ENCODE measurements around the gene TPRN.
"Not testable (repeated sequence)": the region's sequence is repeated elsewhere in the genome, so short reads cannot be mapped to it uniquely, and the experiment has no call there.

TPRN gene

DNA sequence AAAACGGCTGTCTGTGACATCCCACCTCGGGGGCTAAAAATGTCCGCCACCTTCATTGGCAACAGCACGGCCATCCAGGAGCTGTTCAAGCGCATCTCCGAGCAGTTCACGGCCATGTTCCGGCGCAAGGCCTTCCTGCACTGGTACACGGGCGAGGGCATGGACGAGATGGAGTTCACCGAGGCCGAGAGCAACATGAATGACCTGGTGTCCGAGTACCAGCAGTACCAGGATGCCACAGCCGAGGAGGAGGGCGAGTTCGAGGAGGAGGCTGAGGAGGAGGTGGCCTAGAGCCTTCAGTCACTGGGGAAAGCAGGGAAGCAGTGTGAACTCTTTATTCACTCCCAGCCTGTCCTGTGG, 42.7 kb upstream of the TPRN start:
- not testable (repeated sequence) for H3K4me2 ChIP-seq (ENCODE audit: low read length); H2AK5ac ChIP-seq (ENCODE audit: low read length); H3K18ac ChIP-seq (ENCODE audit: low read length); H3K27ac ChIP-seq (ENCODE audit: low read depth, low read length); H2BK5ac ChIP-seq (ENCODE audit: low read depth, low read length, poor library complexity); H3K14ac ChIP-seq (ENCODE audit: low read length); H2BK120ac ChIP-seq (ENCODE audit: insufficient read depth, low read length, poor library complexity); H4K12ac ChIP-seq (ENCODE audit: low read depth, low read length); H2BK12ac ChIP-seq (ENCODE audit: low read length); H3K4ac ChIP-seq (ENCODE audit: low read depth, low read length); H4K91ac ChIP-seq (ENCODE audit: low read depth, low read length); H3K23ac ChIP-seq (ENCODE audit: low read length); H3K4me3 ChIP-seq (ENCODE audit: low read depth, low read length); H3K9me3 ChIP-seq (ENCODE audit: insufficient read depth, low read depth, low read length); H4K8ac ChIP-seq (ENCODE audit: low read depth, low read length); H3K27me3 ChIP-seq (ENCODE audit: insufficient read depth, low read length); H3K79me1 ChIP-seq (ENCODE audit: low read length); H3K9ac ChIP-seq (ENCODE audit: low read length); H2AFZ ChIP-seq (ENCODE audit: insufficient read depth, low read length, poor library complexity)
- peaks cover 22 to 24% of the 10 kb centered on the region in 2 experiments for H3K36me3 ChIP-seq (ENCODE audit: control insufficient read depth in 1 of 2, insufficient read depth in 2 of 2, low read length in 2 of 2)
- H3K4me1 ChIP-seq (ENCODE audit: control insufficient read depth in 1 of 2, insufficient read depth in 2 of 2, low read length in 2 of 2), result peaks cover 12 to 19% of the 10 kb centered on the region in 2 experiments
- peaks cover 14% of the 10 kb centered on the region for H3K79me2 ChIP-seq (ENCODE audit: control insufficient read depth, insufficient read depth, low read length, poor library complexity)
- peak in 1 of 2 donors; percentile 48 for DNase-seq
- WGBS (ENCODE audit: extremely low coverage, insufficient coverage, insufficient read length), result no CpG with 5 or more reads among the region's 18 CpGs

DNA sequence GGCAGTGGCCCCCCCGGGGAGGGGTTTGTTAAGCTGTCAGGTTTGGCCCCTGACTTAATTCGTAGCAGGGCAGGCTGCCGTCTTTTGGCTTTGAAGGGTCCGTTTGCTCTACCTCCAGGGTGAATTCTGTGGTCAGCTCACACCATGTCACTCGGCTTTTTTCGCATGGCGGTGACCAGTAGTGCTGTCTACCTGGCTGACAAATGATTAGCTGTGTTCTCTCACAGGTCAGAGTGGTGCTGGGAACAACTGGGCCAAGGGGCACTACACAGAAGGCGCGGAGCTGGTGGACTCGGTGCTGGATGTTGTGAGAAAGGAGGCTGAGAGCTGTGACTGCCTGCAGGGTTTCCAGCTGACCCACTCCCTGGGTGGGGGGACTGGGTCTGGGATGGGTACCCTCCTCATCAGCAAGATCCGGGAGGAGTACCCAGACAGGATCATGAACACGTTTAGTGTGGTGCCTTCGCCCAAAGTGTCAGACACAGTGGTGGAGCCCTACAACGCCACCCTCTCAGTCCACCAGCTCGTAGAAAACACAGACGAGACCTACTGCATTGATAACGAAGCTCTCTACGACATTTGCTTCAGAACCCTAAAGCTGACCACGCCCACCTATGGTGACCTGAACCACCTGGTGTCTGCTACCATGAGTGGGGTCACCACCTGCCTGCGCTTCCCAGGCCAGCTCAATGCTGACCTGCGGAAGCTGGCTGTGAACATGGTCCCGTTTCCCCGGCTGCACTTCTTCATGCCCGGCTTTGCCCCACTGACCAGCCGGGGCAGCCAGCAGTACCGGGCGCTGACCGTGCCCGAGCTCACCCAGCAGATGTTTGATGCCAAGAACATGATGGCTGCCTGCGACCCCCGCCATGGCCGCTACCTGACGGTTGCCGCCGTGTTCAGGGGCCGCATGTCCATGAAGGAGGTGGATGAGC, 42.0 kb upstream of the TPRN start:
- Histone ChIP-seq H3K27me3 (ENCODE audit: insufficient read depth, low read length) (no peaks in the 10 kb centered on the region), H3K23ac (ENCODE audit: low read length) (no peak overlapping the region), H3K9me3 (ENCODE audit: insufficient read depth, low read depth, low read length) (peaks cover 3% of the 10 kb centered on the region), H2AFZ (ENCODE audit: insufficient read depth, low read length, poor library complexity) (no peak overlapping the region), H3K4me2 (ENCODE audit: low read length) (peak overlapping the region; percentile 85), H3K36me3 (ENCODE audit: control insufficient read depth in 1 of 2, insufficient read depth in 2 of 2, low read length in 2 of 2) (peaks cover 22 to 24% of the 10 kb centered on the region in 2 experiments), H3K4me3 (ENCODE audit: low read depth, low read length) (peak overlapping the region; percentile 95), H4K91ac (ENCODE audit: low read depth, low read length) (no peak overlapping the region), H3K79me2 (ENCODE audit: control insufficient read depth, insufficient read depth, low read length, poor library complexity) (peaks cover 14% of the 10 kb centered on the region), H3K4ac (ENCODE audit: low read depth, low read length) (peak overlapping the region; percentile 94), H3K27ac (ENCODE audit: low read depth, low read length) (no peak overlapping the region), H3K9ac (ENCODE audit: low read length) (peak overlapping the region; percentile 86), H2BK5ac (ENCODE audit: low read depth, low read length, poor library complexity) (no peak overlapping the region), H4K8ac (ENCODE audit: low read depth, low read length) (no peak overlapping the region), H2BK12ac (ENCODE audit: low read length) (no peak overlapping the region), H3K4me1 (ENCODE audit: control insufficient read depth in 1 of 2, insufficient read depth in 2 of 2, low read length in 2 of 2) (peaks cover 12 to 19% of the 10 kb centered on the region in 2 experiments), H4K12ac (ENCODE audit: low read depth, low read length) (no peak overlapping the region), H3K14ac (ENCODE audit: low read length) (peak overlapping the region; percentile 61), H3K18ac (ENCODE audit: low read length) (peak overlapping the region; percentile 54), H2AK5ac (ENCODE audit: low read length) (no peak overlapping the region), H2BK120ac (ENCODE audit: insufficient read depth, low read length, poor library complexity) (no peak overlapping the region), H3K79me1 (ENCODE audit: low read length) (peaks cover 8% of the 10 kb centered on the region)
- DNase-seq, result no peak
- WGBS (ENCODE audit: extremely low coverage, insufficient coverage, insufficient read length), result no CpG with 5 or more reads among the region's 36 CpGs

DNA sequence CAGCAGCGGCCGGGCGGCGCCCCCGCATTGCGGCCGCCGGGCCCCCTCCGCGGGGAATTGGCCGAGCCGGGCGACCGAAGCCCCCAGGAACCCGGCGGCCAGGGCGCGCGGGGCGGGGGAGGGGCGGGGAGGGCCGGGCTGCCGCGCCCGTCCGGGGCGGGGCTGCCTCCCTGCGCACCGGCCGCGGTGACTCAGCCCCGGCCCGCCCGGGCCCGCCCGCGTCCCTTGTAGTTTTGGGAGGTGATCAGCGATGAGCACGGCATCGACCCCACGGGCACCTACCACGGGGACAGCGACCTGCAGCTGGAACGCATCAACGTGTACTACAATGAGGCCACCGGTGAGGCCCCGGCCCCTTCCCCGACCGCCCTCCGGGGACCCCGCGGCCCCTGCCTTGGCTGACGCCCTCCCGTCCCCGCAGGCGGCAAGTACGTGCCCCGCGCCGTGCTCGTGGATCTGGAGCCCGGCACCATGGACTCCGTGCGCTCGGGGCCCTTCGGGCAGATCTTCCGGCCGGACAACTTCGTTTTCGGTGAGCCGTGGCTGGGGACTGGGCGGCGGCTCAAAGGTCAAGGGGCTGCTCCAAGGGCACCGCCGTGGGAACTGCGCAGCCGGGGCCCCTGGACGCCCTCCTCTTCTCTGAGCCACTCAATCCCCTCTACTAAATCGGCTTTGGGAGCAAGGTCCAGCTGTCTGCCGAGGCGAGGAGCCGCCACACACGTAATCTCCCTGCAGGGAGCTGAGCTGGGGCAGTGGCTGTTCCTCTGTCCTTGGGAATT, 41.1 kb upstream of the TPRN start:
- Histone ChIP-seq H3K27me3 (ENCODE audit: insufficient read depth, low read length) (no peaks in the 10 kb centered on the region), H2BK5ac (ENCODE audit: low read depth, low read length, poor library complexity) (peak overlapping the region; percentile 76)
- no CpG with 5 or more reads among the region's 83 CpGs for WGBS (ENCODE audit: extremely low coverage, insufficient coverage, insufficient read length)

DNA sequence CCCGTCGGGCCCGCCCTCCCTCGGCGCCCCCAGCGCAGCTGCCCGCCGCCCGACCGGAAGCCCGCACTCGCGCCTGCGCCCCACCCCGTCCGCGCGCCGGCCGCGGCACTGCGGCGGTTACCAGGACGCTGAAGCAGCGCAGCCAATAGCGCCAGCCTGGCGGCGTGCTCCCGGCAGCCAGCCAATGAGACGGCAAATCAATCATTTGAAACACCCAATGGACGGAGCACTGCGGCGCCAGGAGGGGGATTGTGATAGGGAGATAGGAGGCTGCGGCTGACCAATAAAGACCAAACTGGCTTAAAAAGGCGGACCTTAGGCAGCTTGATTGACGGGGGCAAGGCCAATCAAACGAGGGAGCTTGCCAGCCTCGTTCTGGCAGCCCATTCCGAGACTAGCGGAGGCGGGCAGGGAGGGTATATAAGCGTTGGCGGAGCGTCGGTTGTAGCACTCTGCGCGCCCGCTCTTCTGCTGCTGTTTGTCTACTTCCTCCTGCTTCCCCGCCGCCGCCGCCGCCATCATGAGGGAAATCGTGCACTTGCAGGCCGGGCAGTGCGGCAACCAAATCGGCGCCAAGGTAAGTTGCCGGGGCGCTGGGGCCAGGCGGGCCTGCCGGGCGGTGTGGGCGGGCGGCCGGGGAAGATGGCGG, 40.4 kb upstream of the TPRN start, which contains the start of gene TUBB4B:
Gene TUBB4B (plus strand): TSS at position 447 of the 649 bp plus-strand sequence. CDS start 74 bp downstream, at position 521.
- peaks cover 22 to 24% of the 10 kb centered on the region in 2 experiments for H3K36me3 ChIP-seq (ENCODE audit: control insufficient read depth in 1 of 2, insufficient read depth in 2 of 2, low read length in 2 of 2)

More for the DNA sequence above, 41.1 kb upstream of the TPRN start:
- Histone ChIP-seq H4K8ac (ENCODE audit: low read depth, low read length) (peak overlapping the region; percentile 82), H3K79me1 (ENCODE audit: low read length) (peaks cover 8% of the 10 kb centered on the region), H2BK120ac (ENCODE audit: insufficient read depth, low read length, poor library complexity) (peak overlapping the region; percentile 65), H3K36me3 (ENCODE audit: control insufficient read depth in 1 of 2, insufficient read depth in 2 of 2, low read length in 2 of 2) (peaks cover 22 to 24% of the 10 kb centered on the region in 2 experiments), H2AK5ac (ENCODE audit: low read length) (peak overlapping the region; percentile 13), H3K4ac (ENCODE audit: low read depth, low read length) (peak overlapping the region; percentile 94), H3K23ac (ENCODE audit: low read length) (no peak overlapping the region), H3K27ac (ENCODE audit: low read depth, low read length) (peak overlapping the region; percentile 84), H3K79me2 (ENCODE audit: control insufficient read depth, insufficient read depth, low read length, poor library complexity) (peaks cover 14% of the 10 kb centered on the region), H3K9ac (ENCODE audit: low read length) (peak overlapping the region; percentile 88), H3K14ac (ENCODE audit: low read length) (peak overlapping the region; percentile 87), H3K9me3 (ENCODE audit: insufficient read depth, low read depth, low read length) (peaks cover 3% of the 10 kb centered on the region), H2BK12ac (ENCODE audit: low read length) (no peak overlapping the region), H3K4me1 (ENCODE audit: control insufficient read depth in 1 of 2, insufficient read depth in 2 of 2, low read length in 2 of 2) (peaks cover 15 to 22% of the 10 kb centered on the region in 2 experiments), H3K18ac (ENCODE audit: low read length) (peak overlapping the region; percentile 95), H2AFZ (ENCODE audit: insufficient read depth, low read length, poor library complexity) (no peak overlapping the region), H4K91ac (ENCODE audit: low read depth, low read length) (peak overlapping the region; percentile 87), H4K12ac (ENCODE audit: low read depth, low read length) (peak overlapping the region; percentile 1), H3K4me3 (ENCODE audit: low read depth, low read length) (peak overlapping the region; percentile 95), H3K4me2 (ENCODE audit: low read length) (peak overlapping the region; percentile 85)
- peak in 1 of 2 donors; percentile 64 for DNase-seq

More for the DNA sequence above, 40.4 kb upstream of the TPRN start, which contains the start of gene TUBB4B:
- no peak within 1 kb of the TSS for H3K23ac ChIP-seq (ENCODE audit: low read length)
- peaks cover 16 to 23% of the 10 kb centered on the region in 2 experiments for H3K4me1 ChIP-seq (ENCODE audit: control insufficient read depth in 1 of 2, insufficient read depth in 2 of 2, low read length in 2 of 2)
- peaks cover 14% of the 10 kb centered on the region for H3K79me2 ChIP-seq (ENCODE audit: control insufficient read depth, insufficient read depth, low read length, poor library complexity)
- peak within 1 kb of the TSS; percentile 96 for H3K18ac ChIP-seq (ENCODE audit: low read length)
- H2BK120ac ChIP-seq (ENCODE audit: insufficient read depth, low read length, poor library complexity), result peak within 1 kb of the TSS; percentile 93
- peak within 1 kb of the TSS; percentile 88 for H3K9ac ChIP-seq (ENCODE audit: low read length)
- H4K8ac ChIP-seq (ENCODE audit: low read depth, low read length), result peak within 1 kb of the TSS; percentile 98
- peak within 1 kb of the TSS; percentile 95 for H3K4me3 ChIP-seq (ENCODE audit: low read depth, low read length)
- H4K91ac ChIP-seq (ENCODE audit: low read depth, low read length), result peak within 1 kb of the TSS; percentile 95
- H3K14ac ChIP-seq (ENCODE audit: low read length), result peak within 1 kb of the TSS; percentile 93
- peak within 1 kb of the TSS; percentile 94 for H3K4ac ChIP-seq (ENCODE audit: low read depth, low read length)
- H2BK12ac ChIP-seq (ENCODE audit: low read length), result no peak within 1 kb of the TSS
- peak within 1 kb of the TSS; percentile 91 for H4K12ac ChIP-seq (ENCODE audit: low read depth, low read length)
- peak within 1 kb of the TSS; percentile 84 for H2AK5ac ChIP-seq (ENCODE audit: low read length)
- H3K79me1 ChIP-seq (ENCODE audit: low read length), result peaks cover 8% of the 10 kb centered on the region
- peaks cover 3% of the 10 kb centered on the region for H3K9me3 ChIP-seq (ENCODE audit: insufficient read depth, low read depth, low read length)
- H3K27ac ChIP-seq (ENCODE audit: low read depth, low read length), result peak within 1 kb of the TSS; percentile 98
- peak; percentile 99 for DNase-seq
- H2AFZ ChIP-seq (ENCODE audit: insufficient read depth, low read length, poor library complexity), result peak within 1 kb of the TSS; percentile 77
- peak within 1 kb of the TSS; percentile 85 for H3K4me2 ChIP-seq (ENCODE audit: low read length)
- H3K27me3 ChIP-seq (ENCODE audit: insufficient read depth, low read length), result no peaks in the 10 kb centered on the region
- H2BK5ac ChIP-seq (ENCODE audit: low read depth, low read length, poor library complexity), result peak within 1 kb of the TSS; percentile 93
- no CpG with 5 or more reads among the region's 67 CpGs for WGBS (ENCODE audit: extremely low coverage, insufficient coverage, insufficient read length)

Data from trophoblast cell (in vitro differentiated cells and primary cell).